HepG2 (cell line): Measurements from ENCODE around the gene JAK1. TPM values are rescaled to one million over a fixed set of nuclear protein-coding genes. Genes with fewer than 3 reads are reported as not detected.

ENCODE experiments used
- BRCA1 ChIP-seq: sonication (generic); formaldehyde crosslinking; IDR thresholded peaks from 2 replicates; pipeline ENCODE4 v1.4.0; 2020; ENCODE audit warnings: missing genetic modification reagents
- CREB1 ChIP-seq, 2 experiments: fragments of 450-650 bp in 1 of 2; IDR thresholded peaks; 2 replicates each; pipeline ENCODE4 v1.6.1; 2016 to 2017; ENCODE audit warnings: control low read depth in 1 of 2, mild to moderate bottlenecking in 1 of 2, missing compliant biosample characterization in 1 of 2, missing genetic modification characterization in 1 of 2
- FOXJ3 ChIP-seq: sonication (generic); formaldehyde crosslinking; IDR thresholded peaks from 2 replicates; pipeline ENCODE4 v1.4.0; 2020; ENCODE audit warnings: missing genetic modification reagents, mild to moderate bottlenecking, borderline replicate concordance
- GATA4 ChIP-seq: sonication (generic); IDR thresholded peaks from 2 replicates; pipeline ENCODE4 v1.6.1; 2016; ENCODE audit warnings: antibody characterized with exemption, low read depth, borderline replicate concordance
- GTF3A ChIP-seq: sonication (generic); formaldehyde crosslinking; conservative IDR thresholded peaks from 2 replicates; pipeline ENCODE4 v1.4.0; 2020; ENCODE audit warnings: mild to moderate bottlenecking, missing genetic modification reagents
- JDP2 ChIP-seq: sonication (generic); formaldehyde crosslinking; IDR thresholded peaks from 2 replicates; pipeline ENCODE4 v1.8.1; 2022; ENCODE audit warnings: missing genetic modification reagents, borderline replicate concordance
- MTA1 ChIP-seq: sonication (generic); formaldehyde crosslinking; IDR thresholded peaks from 2 replicates; pipeline ENCODE4 v1.4.0; 2020; ENCODE audit warnings: missing genetic modification reagents, mild to moderate bottlenecking, borderline replicate concordance
- NBN ChIP-seq: fragments of 450-650 bp; conservative IDR thresholded peaks from 2 replicates; pipeline ENCODE4 v1.6.1; 2017
- NFATC3 ChIP-seq: sonication (generic); formaldehyde crosslinking; IDR thresholded peaks from 2 replicates; pipeline ENCODE4 v1.5.1; 2020; ENCODE audit warnings: mild to moderate bottlenecking, missing genetic modification reagents
- NR2C2 ChIP-seq: sonication (generic); formaldehyde crosslinking; IDR thresholded peaks from 2 replicates; pipeline ENCODE4 v1.4.0; 2020; ENCODE audit warnings: missing genetic modification reagents, mild to moderate bottlenecking, moderate library complexity, borderline replicate concordance
- PHF20 ChIP-seq: sonication (generic); formaldehyde crosslinking; IDR thresholded peaks from 2 replicates; pipeline ENCODE4 v1.5.0; 2020; ENCODE audit warnings: mild to moderate bottlenecking, missing genetic modification reagents
- RBM39 ChIP-seq: fragments of 200-400 bp; formaldehyde crosslinking; IDR thresholded peaks from one replicate; pipeline ENCODE4 v1.6.1; 2018; ENCODE audit warnings: antibody characterized with exemption, mild to moderate bottlenecking, low read depth, low read length; ENCODE audit not compliant: poor library complexity, severe bottlenecking
- RFX3 ChIP-seq: IDR thresholded peaks from 2 replicates; pipeline ENCODE4 v1.6.1; 2016; ENCODE audit warnings: missing biosample characterization, missing genetic modification reagents
- TARDBP ChIP-seq: sonication (generic); formaldehyde crosslinking; IDR thresholded peaks from 2 replicates; pipeline ENCODE4 v1.8.0; 2022; ENCODE audit warnings: mild to moderate bottlenecking, missing genetic modification reagents
- ZFP36L2 ChIP-seq: sonication (generic); formaldehyde crosslinking; IDR thresholded peaks from 2 replicates; pipeline ENCODE4 v1.4.0; 2020; ENCODE audit warnings: missing genetic modification reagents
- ZFY ChIP-seq: sonication (generic); formaldehyde crosslinking; IDR thresholded peaks from 2 replicates; pipeline ENCODE4 v1.4.0; 2020; ENCODE audit warnings: missing genetic modification reagents
- ZNF101 ChIP-seq: sonication (generic); formaldehyde crosslinking; IDR thresholded peaks from 2 replicates; pipeline ENCODE4 v1.4.0; 2020; ENCODE audit warnings: mild to moderate bottlenecking, low read depth, missing genetic modification reagents, borderline replicate concordance
- ZNF746 ChIP-seq: sonication (generic); formaldehyde crosslinking; IDR thresholded peaks from 2 replicates; pipeline ENCODE4 v1.8.0; 2022; ENCODE audit warnings: mild to moderate bottlenecking, missing genetic modification reagents
- ZNF749 ChIP-seq: sonication (generic); formaldehyde crosslinking; IDR thresholded peaks from 2 replicates; pipeline ENCODE4 v1.8.0; 2022; ENCODE audit warnings: mild to moderate bottlenecking, missing genetic modification reagents, moderate library complexity, borderline replicate concordance
- ZNF768 ChIP-seq: sonication (generic); formaldehyde crosslinking; IDR thresholded peaks from 2 replicates; pipeline ENCODE4 v1.4.0; 2020; ENCODE audit warnings: missing genetic modification reagents
- polyA plus RNA-seq, 8 experiments: library from polyadenylated mRNA; depleted of rRNA in 3 of 8; stranded (reverse) in 7 of 8; unstranded in 1 of 8; fragments of >200 nt; fragmentation: Illumina TruSeq in 4 of 8; extraction: Trizol in 4 of 8; gene quantifications; 2 replicates each; pipeline versions ENCODE4 v1.2.1 to v1.2.3, GENCODE V29; 2011 to 2016; ENCODE audit warnings: low read depth in 4 of 8, missing spikeins in 1 of 8, mixed read lengths in 1 of 8; ENCODE audit not compliant: insufficient read depth in 1 of 8
- total RNA-seq, 5 experiments: library from RNA; depleted of rRNA; stranded (reverse); fragments of >200 nt; fragmentation: Illumina TruSeq; extraction: Trizol; gene quantifications; 2 replicates each; pipeline ENCODE4 v1.2.3, GENCODE V29; 2016; ENCODE audit warnings: low read depth in 1 of 5
- TF ChIP-seq, protein P1 (sequence below): IDR thresholded peaks from 2 replicates; pipeline ENCODE4 v1.6.1; 2016; ENCODE audit warnings: missing biosample characterization, missing genetic modification reagents, low read depth
- TF ChIP-seq, protein P2 (sequence below): IDR thresholded peaks from 2 replicates; pipeline ENCODE4 v1.6.1; 2012; ENCODE audit warnings: low read depth, low read length, improper control_type of control experiment
- TF ChIP-seq, protein P3 (sequence below): sonication (generic); formaldehyde crosslinking; IDR thresholded peaks from 2 replicates; pipeline ENCODE4 v1.8.1; 2023; ENCODE audit warnings: mild to moderate bottlenecking, missing genetic modification reagents, borderline replicate concordance
- TF ChIP-seq, protein P4 (sequence below): sonication (generic); formaldehyde crosslinking; IDR thresholded peaks from 2 replicates; pipeline ENCODE4 v1.8.0; 2023; ENCODE audit warnings: mild to moderate bottlenecking, missing genetic modification reagents
- TF ChIP-seq, protein P5 (sequence below): sonication (generic); formaldehyde crosslinking; IDR thresholded peaks from 2 replicates; pipeline ENCODE4 v1.8.1; 2023; ENCODE audit warnings: mild to moderate bottlenecking, moderate library complexity, missing genetic modification reagents

JAK1 gene
- total and polyA plus RNA-seq, 2 of the 13 experiments (the other 11 are each of a cell fraction or from before 2014, with no cell fraction given) = 23.9 to 42.4 TPM

DNA sequence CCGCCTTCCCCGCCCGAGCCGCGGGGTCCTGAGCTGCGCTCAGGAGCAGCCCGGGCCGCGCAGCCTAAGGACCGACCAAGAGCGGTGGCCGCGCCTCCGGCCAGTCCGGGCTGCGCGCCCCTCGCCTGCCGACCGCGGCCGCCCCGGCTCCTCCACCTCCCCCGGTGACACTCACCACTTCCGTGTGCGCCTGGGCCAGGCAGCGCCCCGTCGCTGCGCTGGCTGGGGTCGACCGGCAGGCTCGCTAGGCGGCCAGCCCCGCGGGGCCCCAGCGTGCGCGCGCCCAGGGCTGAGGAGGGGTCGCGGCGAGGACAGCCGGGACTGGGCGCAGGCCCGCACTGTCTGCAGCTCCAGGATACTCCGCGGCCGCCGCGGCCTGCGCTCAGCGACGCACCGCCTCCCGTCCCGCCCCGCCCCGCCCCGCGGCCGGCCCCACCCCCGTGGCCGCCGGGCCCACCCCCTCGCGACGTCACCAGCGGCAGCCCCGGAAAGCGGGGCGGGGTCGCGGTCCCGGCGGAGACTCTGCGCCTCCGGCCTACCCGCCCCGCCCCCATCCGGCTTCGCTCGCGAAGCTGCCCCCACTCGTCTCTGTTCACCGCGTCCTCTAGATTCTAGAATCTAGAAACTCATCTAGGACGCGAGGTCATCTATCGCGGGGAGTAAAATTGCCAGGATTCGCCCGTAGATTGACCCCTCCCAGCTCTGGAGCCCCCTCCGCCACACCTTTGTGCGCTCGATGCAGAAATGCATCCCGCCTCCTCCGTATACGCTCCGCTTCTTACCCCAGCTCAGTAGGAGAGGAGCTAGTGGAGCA, at the start of gene JAK1 (continued):
- TF ChIP-seq RFX3 (CRISPR knock-in tag) (no peak), NFATC3 (CRISPR knock-in tag) (no peak), ZNF746 (CRISPR knock-in tag) (no peak), ZNF749 (CRISPR knock-in tag) (peak; percentile 50; the same call in 1 of the 2 replicates), ZFY (CRISPR knock-in tag) (peak; percentile 95), FOXJ3 (no peak), JDP2 (no peak), MTA1 (0 out of 2 replicates have a peak, but pooled peaks have one; percentile 44), BRCA1 (no peak), ZNF768 (CRISPR knock-in tag) (peak; percentile 46), GATA4 (no peak; the same call in 1 of the 2 replicates), GTF3A (CRISPR knock-in tag) (no peak), ZFP36L2 (no peak), NBN (no peak), ZNF101 (CRISPR knock-in tag) (no peak; the same call in 1 of the 2 replicates), TARDBP (CRISPR knock-in tag) (no peak), CREB1 (IDR thresholded peaks at IDR 0.05) (no peak), CREB1 (CRISPR knock-in tag; IDR thresholded peaks at IDR 0.05) (no peak; the same call in none of the 2 replicates), NR2C2 (CRISPR knock-in tag) (no peak; the same call in 1 of the 2 replicates), PHF20 (CRISPR knock-in tag) (no peak), RBM39 (no peak)
- TF ChIP-seq, protein P1, sequence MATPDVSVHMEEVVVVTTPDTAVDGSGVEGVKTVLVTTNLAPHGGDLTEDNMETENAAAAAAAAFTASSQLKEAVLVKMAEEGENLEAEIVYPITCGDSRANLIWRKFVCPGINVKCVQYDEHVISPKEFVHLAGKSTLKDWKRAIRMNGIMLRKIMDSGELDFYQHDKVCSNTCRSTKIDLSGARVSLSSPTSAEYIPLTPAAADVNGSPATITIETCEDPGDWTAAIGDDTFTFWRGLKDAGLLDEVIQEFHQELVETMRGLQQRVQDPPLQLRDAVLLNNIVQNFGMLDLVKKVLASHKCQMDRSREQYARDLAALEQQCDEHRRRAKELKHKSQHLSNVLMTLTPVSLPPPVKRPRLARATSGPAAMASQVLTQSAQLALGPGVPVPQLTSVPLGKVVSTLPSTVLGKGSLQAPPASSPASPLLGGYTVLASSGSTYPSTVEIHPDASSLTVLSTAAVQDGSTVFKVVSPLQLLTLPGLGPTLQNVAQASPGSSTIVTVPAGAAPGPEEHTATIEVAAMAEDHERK (CRISPR knock-in tag) = no peak
- TF ChIP-seq, protein P2, sequence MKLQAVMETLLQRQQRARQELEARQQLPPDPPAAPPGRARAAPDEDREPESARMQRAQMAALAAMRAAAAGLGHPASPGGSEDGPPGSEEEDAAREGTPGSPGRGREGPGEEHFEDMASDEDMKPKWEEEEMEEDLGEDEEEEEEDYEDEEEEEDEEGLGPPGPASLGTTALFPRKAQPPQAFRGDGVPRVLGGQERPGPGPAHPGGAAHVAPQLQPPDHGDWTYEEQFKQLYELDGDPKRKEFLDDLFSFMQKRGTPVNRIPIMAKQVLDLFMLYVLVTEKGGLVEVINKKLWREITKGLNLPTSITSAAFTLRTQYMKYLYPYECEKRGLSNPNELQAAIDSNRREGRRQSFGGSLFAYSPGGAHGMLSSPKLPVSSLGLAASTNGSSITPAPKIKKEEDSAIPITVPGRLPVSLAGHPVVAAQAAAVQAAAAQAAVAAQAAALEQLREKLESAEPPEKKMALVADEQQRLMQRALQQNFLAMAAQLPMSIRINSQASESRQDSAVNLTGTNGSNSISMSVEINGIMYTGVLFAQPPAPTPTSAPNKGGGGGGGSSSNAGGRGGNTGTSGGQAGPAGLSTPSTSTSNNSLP = no peak
- TF ChIP-seq, protein P3, sequence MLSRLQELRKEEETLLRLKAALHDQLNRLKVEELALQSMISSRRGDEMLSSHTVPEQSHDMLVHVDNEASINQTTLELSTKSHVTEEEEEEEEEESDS (CRISPR knock-in tag) = no peak
- TF ChIP-seq, protein P4, sequence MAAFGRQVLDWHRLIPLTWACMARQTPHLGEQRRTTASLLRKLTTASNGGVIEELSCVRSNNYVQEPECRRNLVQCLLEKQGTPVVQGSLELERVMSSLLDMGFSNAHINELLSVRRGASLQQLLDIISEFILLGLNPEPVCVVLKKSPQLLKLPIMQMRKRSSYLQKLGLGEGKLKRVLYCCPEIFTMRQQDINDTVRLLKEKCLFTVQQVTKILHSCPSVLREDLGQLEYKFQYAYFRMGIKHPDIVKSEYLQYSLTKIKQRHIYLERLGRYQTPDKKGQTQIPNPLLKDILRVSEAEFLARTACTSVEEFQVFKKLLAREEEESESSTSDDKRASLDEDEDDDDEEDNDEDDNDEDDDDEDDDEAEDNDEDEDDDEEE (CRISPR knock-in tag) = no peak
- TF ChIP-seq, protein P5, sequence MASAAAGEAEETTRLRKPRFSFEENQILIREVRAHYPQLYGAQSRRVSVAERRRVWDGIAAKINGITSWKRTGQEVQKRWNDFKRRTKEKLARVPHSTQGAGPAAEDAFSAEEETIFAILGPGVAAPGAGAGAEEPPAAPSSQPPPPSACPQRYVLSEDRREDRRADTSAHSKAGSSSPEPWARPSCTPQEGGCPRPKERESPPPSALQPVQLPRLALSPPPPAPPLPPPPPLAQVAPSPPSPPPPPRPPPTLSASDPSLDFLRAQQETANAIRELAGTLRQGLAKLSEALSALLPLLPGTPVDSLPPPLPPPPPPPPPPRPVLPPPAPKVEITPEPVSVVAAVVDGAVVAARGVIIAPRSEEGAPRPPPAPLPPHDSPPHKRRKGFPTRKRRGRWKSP (CRISPR knock-in tag) = peak; percentile 36; the same call in 1 of the 2 replicates
